ENCODE measurements around the gene CPT1B.
"Not testable (repeated sequence)": the region's sequence is repeated elsewhere in the genome, so short reads cannot be mapped to it uniquely, and the experiment has no call there.

CPT1B gene

GRCh38 chr22:50526108-50526833 lies 52.0 kb downstream of the CPT1B start:
- DNase-seq, result peak; percentile 86

DNA sequence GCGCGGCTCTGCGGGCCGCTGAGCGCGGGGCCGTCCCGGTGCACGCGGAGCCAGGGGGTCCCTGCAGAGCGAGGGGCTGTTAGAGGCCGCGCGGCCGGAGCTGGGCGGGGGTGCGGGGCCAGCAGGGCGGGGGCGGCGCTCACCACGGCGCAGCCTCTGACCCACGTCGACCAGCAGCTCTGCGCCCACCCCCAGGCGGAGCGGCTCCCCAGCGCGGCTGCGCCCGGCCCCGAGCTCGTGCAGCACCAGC lies 52.4 kb downstream of the CPT1B start:
- DNase-seq, result no peak

DNA sequence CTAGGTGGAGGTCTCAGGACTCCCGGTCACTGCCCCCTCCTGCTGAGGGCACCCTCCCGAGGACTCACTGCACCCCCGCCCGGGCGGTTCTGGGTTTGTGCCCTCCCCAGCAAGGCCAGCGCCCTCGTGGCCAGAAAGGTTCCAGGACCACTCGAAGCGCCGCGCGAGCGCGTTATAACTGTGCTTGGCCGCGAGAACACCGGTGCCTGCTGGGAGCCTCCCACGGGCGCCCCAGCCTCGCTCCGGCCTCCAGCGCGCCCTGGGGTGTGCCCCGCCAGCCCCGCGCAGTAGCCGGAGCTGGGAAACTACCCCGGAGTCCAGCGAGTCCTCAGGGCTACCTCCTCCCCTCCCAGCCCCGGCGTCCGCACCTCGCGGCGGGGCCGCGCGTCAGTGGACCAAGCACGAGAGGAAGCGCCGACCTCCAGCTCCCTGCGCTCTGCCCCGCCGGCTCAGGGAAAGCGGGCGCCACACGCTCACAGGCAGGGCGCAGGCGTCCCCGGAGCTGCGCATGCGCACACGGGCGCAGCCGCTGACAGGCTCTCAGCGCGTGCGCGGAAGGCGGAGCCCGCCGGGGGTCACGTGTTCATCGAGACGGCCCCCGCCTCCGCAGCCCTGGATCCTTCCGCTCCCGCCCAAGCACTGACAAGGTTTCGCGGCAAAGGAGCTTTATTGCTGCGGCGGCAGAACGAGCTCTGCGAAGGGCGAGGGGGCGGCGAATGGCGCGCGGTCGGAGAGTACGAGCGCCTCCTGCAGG lies 52.9 kb downstream of the CPT1B start, which contains the start of gene SCO2:
Gene SCO2 (minus strand): TSS at position 495 of the 754 bp plus-strand sequence. CDS start 1,187 bp downstream, outside the sequence.
- peak; percentile 98 for DNase-seq

GRCh38 chr22:50524676-50525103 lies 53.5 kb downstream of the CPT1B start:
- DNase-seq, result no peak

- DNase-seq, result no peak
Observed at GRCh38 chr22:50523806-50524675, 54.2 kb downstream of the CPT1B start.

DNA sequence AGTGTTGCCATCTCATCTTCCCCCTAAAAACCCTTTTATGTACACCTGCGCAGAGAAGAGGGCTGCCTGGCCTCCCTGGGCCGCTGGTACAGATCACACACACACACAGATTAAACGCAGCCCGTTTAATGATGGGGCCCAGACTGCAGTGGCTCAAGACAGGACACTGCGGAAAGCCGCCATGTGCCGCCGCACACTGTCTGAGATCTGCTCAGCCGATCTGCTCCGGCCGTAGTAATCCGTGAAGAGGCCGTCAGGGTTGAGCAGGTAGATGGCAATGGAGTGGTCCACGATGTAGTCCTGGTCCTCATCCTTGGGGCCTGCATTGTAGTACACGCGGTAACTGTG lies 54.8 kb downstream of the CPT1B start:
- no peak for DNase-seq

DNA sequence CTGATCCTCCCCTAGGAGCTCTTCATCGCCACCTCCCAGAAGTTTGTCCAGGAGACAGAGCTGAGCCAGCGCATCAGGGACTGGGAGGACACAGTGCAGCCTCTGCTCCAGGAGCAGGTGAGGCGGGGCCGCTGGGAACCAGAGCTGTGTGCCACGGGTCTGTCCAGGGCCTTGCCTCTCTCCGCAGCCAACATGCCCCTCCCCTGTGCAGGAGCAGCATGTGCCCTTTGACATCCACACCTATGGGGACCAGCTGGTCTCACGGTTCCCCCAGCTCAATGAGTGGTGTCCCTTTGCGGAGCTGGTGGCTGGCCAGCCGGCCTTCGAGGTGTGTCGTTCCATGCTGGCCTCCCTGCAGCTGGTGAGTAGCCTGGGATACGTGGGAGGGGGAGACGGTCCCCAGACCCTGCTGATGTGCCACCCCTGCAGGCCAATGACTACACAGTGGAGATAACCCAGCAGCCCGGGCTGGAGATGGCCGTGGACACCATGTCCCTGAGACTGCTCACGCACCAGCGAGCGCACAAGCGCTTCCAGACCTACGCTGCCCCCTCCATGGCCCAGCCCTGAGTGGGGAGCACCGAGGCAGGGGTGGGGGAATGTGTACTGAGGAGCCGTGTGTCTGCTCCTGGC lies 55.3 kb downstream of the CPT1B start:
- DNase-seq, result no peak

DNA sequence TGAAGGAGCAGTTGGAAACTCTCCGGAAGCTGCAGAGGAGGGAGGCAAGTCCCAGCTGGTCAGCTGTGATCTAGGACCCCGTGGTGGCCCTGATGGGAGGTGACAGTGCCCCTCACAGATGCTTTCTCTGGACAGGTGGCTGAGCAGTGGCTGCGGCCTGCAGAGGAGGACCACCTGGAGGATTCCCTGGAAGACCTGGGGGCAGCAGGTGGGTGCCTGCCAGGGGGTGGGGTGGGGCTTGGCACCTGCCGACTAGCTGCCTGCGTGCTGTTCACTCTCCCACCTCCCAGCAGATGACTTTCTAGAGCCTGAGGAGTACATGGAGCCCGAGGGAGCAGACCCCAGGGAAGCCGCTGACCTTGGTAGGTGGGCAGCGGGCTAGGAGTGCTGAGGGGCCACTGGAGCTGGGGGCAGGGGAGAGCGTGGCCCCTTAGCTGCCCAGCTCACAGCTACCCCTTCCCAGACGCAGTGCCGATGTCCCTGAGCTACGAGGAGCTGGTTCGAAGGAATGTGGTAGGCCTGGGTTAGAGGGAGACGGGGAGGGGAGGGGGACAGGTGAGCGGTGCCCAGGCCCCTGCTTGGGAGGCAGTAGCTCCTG lies 55.9 kb downstream of the CPT1B start:
- no peak for DNase-seq

GRCh38 chr22:50521710-50522109 lies 56.5 kb downstream of the CPT1B start:
- no peak for DNase-seq

- DNase-seq, result no peak
Observed at GRCh38 chr22:50520826-50521453, 57.3 kb downstream of the CPT1B start.

GRCh38 chr22:50520184-50520583 lies 58.0 kb downstream of the CPT1B start:
- DNase-seq, result not testable (repeated sequence)

DNA sequence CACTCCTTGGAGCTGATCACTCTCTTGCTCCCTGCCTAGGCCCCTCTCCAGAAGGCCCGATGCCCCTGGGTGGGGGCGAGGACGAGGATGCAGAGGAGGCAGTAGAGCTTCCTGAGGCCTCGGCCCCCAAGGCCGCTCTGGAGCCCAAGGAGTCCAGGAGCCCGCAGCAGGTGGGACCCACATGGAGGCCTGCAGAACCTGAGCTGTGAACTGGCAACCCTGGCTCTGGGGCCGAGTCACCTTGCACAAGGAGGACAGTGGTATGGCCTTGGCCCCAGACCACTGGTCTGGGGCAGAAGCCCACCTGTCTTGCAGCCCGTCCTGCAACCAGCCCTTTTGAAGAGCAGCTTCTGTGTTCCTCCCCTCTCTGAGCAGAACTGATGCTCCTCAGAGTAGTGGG lies 59.1 kb downstream of the CPT1B start:
- DNase-seq, result no peak

Measured in hematopoietic multipotent progenitor cell treated with erythropoietin and hydrocortisone succinate and interleukin-3 and kit ligand, for 6 days (in vitro differentiated cells).